Lung (tissue), 16 donors: ENCODE measurements around the gene TAS2R14. TPM values are rescaled to one million over a fixed set of nuclear protein-coding genes. Genes with fewer than 3 reads are reported as not detected.

Source experiments
- ATAC-seq: fragments of 200-7000 bp; cut with Tn5 transposase; one replicate; pipeline ENCODE4 v1.9.1; 2020; ENCODE audit warnings: moderate number of reproducible peaks; ENCODE audit not compliant: insufficient read depth, low FRiP score
- DNase-seq, 3 donors: peaks; one replicate each; pipeline ENCODE4 v3.0.0-alpha.2; 2013 to 2017
- H3K27ac ChIP-seq, 2 donors: one replicate each; pipeline ENCODE4 v1.5.1; 2013; ENCODE audit warnings: mild to moderate bottlenecking in 2 of 2, moderate library complexity in 2 of 2, control low read depth in 1 of 2, inconsistent platforms in 1 of 2, low read depth in 1 of 2, low read length in 1 of 2
- H3K27me3 ChIP-seq, 3 donors: one replicate each; pipeline ENCODE4 v1.5.1; 2013; ENCODE audit warnings: low read length in 2 of 3; ENCODE audit not compliant: control insufficient read depth in 3 of 3, insufficient read depth in 3 of 3
- H3K36me3 ChIP-seq, 4 donors: one replicate each; pipeline ENCODE4 v1.5.1; 2013; ENCODE audit warnings: low read length in 4 of 4, mild to moderate bottlenecking in 1 of 4, moderate library complexity in 1 of 4; ENCODE audit not compliant: control insufficient read depth in 4 of 4, insufficient read depth in 4 of 4
- H3K4me1 ChIP-seq, 5 donors: one replicate each; pipeline ENCODE4 v1.5.1; 2013; ENCODE audit warnings: low read length in 5 of 5, mild to moderate bottlenecking in 2 of 5, moderate library complexity in 1 of 5; ENCODE audit not compliant: control insufficient read depth in 5 of 5, insufficient read depth in 5 of 5
- H3K4me3 ChIP-seq: one replicate; pipeline ENCODE4 v1.5.1; 2013; ENCODE audit warnings: mild to moderate bottlenecking, control low read depth, moderate library complexity
- H3K9ac ChIP-seq, 2 donors: one replicate each; pipeline ENCODE4 v1.5.1; 2013; ENCODE audit warnings: low read length in 2 of 2, control low read depth in 1 of 2; ENCODE audit not compliant: insufficient read depth in 1 of 2
- H3K9me3 ChIP-seq, 4 donors: one replicate each; pipeline ENCODE4 v1.5.1; 2013; ENCODE audit warnings: low read length in 3 of 4, mild to moderate bottlenecking in 1 of 4, moderate library complexity in 1 of 4; ENCODE audit not compliant: control insufficient read depth in 4 of 4, insufficient read depth in 3 of 4
- CTCF ChIP-seq: IDR thresholded peaks from 2 replicates; pipeline ENCODE4 v1.5.1; 2012; ENCODE audit warnings: mild to moderate bottlenecking; ENCODE audit errors: control extremely low read depth, extremely low read depth
- WGBS, 2 donors: extraction: QIAGEN DNeasy Blood & Tissue Kit; methylation state at CpG; one replicate each; pipeline ENCODE4 v1.1.7; 2013; 5-methylcytosine and 5-hydroxymethylcytosine counted together
- long read RNA-seq, 5 donors: transcript quantifications; one replicate each; lab custom pipeline, GENCODE V29; 2026
- polyA plus RNA-seq, 2 donors: library from polyadenylated mRNA; stranded (reverse); fragments of 200-250 nt; gene quantifications; one replicate each; pipeline ENCODE4 v1.2.1, GENCODE V29; 2013
- total RNA-seq, 2 donors: library from RNA; depleted of rRNA in 1 of 2; stranded (reverse); fragments of >200 nt in 1 of 2; gene quantifications; one replicate each; pipeline ENCODE4 v1.2.1, GENCODE V29; 2014 to 2021
- donor health status: control.
- donor health status: control.
- donor health status: Bipolar disorder and iron deficiency.
- donor health status: healthy.
- donor health status: DM: yes; HTN: yes; CAD: no.

The TAS2R14 gene
- total RNA-seq (10 to 100 TPM in 1 of 2 donors, 1 to 10 TPM in 1; 3.0 to 13.5 TPM), polyA plus RNA-seq (1 to 10 TPM in 1 of 2 donors, under 1 TPM in 1; 0.48 to 1.0 TPM)
- long read RNA-seq, donor 1, transcript TAS2R14-202 (1 exons, 1,858 nt) = major isoform, 13 of 13 reads
- long read RNA-seq, donor 1, partial matches to known transcripts = 0 of 13 reads
- long read RNA-seq, donor 1, other reads (novel, unspliced or antisense) = 0 of 13 reads
- long read RNA-seq, donor 2, partial matches to known transcripts = 0 of 2 reads
- long read RNA-seq, donor 2, other reads (novel, unspliced or antisense) = 0 of 2 reads
- long read RNA-seq, donor 3, transcript TAS2R14-202 (1 exons, 1,858 nt) = major isoform, 5 of 5 reads
- long read RNA-seq, donor 3, partial matches to known transcripts = 0 of 5 reads
- long read RNA-seq, donor 3, other reads (novel, unspliced or antisense) = 0 of 5 reads
- long read RNA-seq, donor 4, partial matches to known transcripts = 0 of 1 reads
- long read RNA-seq, donor 4, other reads (novel, unspliced or antisense) = 0 of 1 reads
- long read RNA-seq, donor 5, transcript TAS2R14-202 (1 exons, 1,858 nt) = major isoform, 7 of 14 reads
- long read RNA-seq, donor 5, partial matches to known transcripts = 7 of 14 reads
- long read RNA-seq, donor 5, other reads (novel, unspliced or antisense) = 0 of 14 reads

- no peak within 1 kb of the TSS for H3K27ac ChIP-seq
- no peak within 1 kb of the TSS for H3K4me3 ChIP-seq
- TF ChIP-seq CTCF = no peak
- H3K4me1 ChIP-seq = peaks cover 0 to 2% (median 0%) of the 10 kb centered on the region in 5 donors
- no peaks in the 10 kb centered on the region for H3K27me3 ChIP-seq
- 85 to 98% methylated on average over 1 of the region's 1 CpG for WGBS, 2 donors
- H3K9me3 ChIP-seq = peaks cover 0 to 1% (median 0%) of the 10 kb centered on the region in 4 donors
- ATAC-seq (no peak), DNase-seq (no peak)
- H3K36me3 ChIP-seq = no peaks in the 10 kb centered on the region
- no peak within 1 kb of the TSS for H3K9ac ChIP-seq
These were observed at the start of gene TAS2R14 for GRCh38 chr12:10939163-10939562. TSS of gene TAS2R14 (minus strand) at chr12:10939263. CDS start at chr12:10939207, 56 bp downstream.

GRCh38 chr12:10986812-10987211 is 47.7 kb upstream of the TAS2R14 start, which contains the start of gene TAS2R50:
TSS of gene TAS2R50 (minus strand) at chr12:10986912. CDS start at chr12:10986860, 52 bp downstream.
- no peak within 1 kb of the TSS for H3K9ac ChIP-seq
- H3K4me1 ChIP-seq = no peaks in the 10 kb centered on the region
- no peak for TF ChIP-seq CTCF
- H3K9me3 ChIP-seq = no peaks in the 10 kb centered on the region
- peaks cover 0 to 5% (median 1%) of the 10 kb centered on the region in 4 donors for H3K36me3 ChIP-seq
- no peak within 1 kb of the TSS for H3K4me3 ChIP-seq
- no peak within 1 kb of the TSS for H3K27ac ChIP-seq
- WGBS, 2 donors = 43 to 71% methylated on average over 2 of the region's 2 CpGs
- ATAC-seq = no peak
- no peak for DNase-seq
- no peaks in the 10 kb centered on the region for H3K27me3 ChIP-seq

GRCh38 chr12:10982244-10982643 is 43.2 kb upstream of the TAS2R14 start:
- WGBS, 2 donors = 87 to 90% methylated on average over 5 of the region's 5 CpGs
- Histone ChIP-seq H3K27ac (no peak overlapping the region), H3K36me3 (peaks cover 0 to 2% (median 0%) of the 10 kb centered on the region in 4 donors), H3K9me3 (no peaks in the 10 kb centered on the region), H3K9ac (no peak overlapping the region), H3K4me3 (no peak overlapping the region), H3K27me3 (no peaks in the 10 kb centered on the region), H3K4me1 (no peaks in the 10 kb centered on the region)
- DNase-seq (no peak), ATAC-seq (no peak)
- no peak for TF ChIP-seq CTCF
